22Rv1 (cell line): ENCODE data around the gene TRIML2.

Experiments
- H3K27ac ChIP-seq: fragments of 450-650 bp; 2 replicates; pipeline ENCODE4 v1.5.1; 2017
- ZFX ChIP-seq: fragments of 450-650 bp; IDR thresholded peaks from 2 replicates; pipeline ENCODE4 v1.6.1; 2017; ENCODE audit warnings: antibody characterized with exemption, borderline replicate concordance
- TF ChIP-seq, protein P1 (sequence below): fragments of 450-650 bp; IDR thresholded peaks from 2 replicates; pipeline ENCODE4 v1.5.1; 2017; ENCODE audit warnings: mild to moderate bottlenecking

The TRIML2 gene

DNA sequence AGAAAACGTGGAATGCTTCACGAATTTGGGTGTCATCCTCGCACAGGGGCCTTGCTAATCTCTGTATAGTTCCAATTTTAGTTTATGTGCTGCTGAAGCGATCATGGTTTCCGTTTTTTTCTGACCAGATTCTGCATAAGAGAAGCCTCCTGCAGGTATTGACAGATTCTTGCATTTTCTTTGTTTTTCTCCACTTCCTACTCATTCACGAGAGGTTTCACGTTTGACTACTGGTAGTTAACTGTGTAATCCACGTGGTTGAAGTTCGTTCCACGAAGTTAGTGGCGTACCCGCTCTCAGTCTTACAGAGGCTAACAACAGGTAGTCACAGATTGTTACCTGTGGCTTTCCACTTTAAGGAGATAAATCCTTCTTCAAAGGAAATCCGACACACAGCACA is 12.1 kb upstream of the TRIML2 start:
- no peak overlapping the region for H3K27ac ChIP-seq
- no peak for TF ChIP-seq ZFX
- TF ChIP-seq, protein P1, sequence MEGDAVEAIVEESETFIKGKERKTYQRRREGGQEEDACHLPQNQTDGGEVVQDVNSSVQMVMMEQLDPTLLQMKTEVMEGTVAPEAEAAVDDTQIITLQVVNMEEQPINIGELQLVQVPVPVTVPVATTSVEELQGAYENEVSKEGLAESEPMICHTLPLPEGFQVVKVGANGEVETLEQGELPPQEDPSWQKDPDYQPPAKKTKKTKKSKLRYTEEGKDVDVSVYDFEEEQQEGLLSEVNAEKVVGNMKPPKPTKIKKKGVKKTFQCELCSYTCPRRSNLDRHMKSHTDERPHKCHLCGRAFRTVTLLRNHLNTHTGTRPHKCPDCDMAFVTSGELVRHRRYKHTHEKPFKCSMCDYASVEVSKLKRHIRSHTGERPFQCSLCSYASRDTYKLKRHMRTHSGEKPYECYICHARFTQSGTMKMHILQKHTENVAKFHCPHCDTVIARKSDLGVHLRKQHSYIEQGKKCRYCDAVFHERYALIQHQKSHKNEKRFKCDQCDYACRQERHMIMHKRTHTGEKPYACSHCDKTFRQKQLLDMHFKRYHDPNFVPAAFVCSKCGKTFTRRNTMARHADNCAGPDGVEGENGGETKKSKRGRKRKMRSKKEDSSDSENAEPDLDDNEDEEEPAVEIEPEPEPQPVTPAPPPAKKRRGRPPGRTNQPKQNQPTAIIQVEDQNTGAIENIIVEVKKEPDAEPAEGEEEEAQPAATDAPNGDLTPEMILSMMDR = no peak

DNA sequence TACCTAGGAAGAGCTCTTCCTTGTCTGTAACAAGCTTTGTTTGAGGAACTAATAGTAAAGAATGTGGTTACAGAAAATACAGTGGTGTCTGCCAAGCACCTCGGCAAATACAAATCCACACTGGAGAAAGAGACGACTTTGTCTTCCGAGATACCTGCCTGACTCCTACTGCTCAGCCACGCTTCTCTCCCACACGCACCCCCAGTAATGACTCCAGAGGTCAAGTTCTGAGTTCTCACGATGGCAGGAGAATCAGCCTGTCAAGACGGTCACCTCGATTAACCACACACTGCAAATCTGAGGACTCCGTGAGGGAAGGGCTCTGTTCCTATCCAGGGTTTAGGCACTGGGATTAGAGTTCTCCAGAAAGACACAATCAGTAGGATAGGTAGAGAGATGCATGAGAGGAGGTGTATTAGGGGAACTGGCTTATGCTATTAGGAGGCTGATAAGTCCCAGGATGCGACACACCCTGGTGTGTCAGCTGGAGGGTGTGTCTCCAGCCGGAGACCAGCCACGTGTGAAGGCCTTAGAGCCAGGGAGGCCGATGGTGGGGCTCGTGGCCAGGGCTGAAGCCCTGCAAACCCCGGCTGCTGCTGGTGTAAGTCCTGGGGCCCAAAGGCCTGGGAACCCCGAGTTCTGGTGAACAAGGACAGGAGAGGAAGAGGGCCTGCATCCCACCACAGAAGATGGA is 8.4 kb upstream of the TRIML2 start:
- no peak overlapping the region for H3K27ac ChIP-seq
- TF ChIP-seq, protein P1 = no peak
- no peak for TF ChIP-seq ZFX

DNA sequence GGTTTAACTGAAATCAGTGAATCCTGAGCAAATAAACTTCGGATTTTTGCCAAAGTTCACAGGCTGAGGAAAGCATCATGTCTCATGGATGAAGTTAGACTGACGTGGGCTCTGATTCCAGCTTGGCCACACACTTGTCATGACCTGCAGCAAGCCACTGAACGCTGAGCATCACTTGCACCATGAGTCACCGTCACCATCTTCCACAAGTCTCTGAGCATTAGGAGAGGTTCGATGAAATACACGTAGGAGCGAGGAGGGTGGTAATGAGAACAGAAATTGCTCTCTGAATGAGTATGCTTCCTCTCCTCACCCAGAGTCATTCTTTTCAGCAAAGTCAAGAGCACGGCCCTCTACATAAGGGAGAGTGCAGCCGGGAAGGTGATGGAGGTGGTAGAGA is 3.8 kb upstream of the TRIML2 start:
- no peak overlapping the region for H3K27ac ChIP-seq
- TF ChIP-seq ZFX = no peak
- TF ChIP-seq, protein P1 = no peak

DNA sequence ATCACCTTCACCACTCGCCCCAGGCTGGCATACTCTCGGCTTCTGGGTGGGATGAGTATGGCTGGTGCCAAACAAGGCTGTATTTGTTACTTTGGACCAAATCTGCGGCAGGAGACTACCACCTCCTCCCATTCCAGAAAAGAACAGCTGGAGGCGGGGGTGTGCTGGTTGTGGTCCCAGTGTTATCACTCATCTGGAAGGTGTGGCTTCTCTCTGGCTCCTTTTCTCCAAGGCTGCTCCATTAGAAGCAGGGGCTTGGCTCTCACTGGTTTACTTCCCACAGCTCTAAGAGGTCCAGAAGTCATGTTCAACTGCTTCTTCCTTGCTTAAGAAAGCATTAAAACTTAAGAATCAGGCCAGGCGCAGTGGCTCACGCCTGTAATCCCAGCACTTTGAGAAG is 2.6 kb upstream of the TRIML2 start:
- H3K27ac ChIP-seq = no peak overlapping the region
- TF ChIP-seq ZFX = no peak
- TF ChIP-seq, protein P1 = no peak

DNA sequence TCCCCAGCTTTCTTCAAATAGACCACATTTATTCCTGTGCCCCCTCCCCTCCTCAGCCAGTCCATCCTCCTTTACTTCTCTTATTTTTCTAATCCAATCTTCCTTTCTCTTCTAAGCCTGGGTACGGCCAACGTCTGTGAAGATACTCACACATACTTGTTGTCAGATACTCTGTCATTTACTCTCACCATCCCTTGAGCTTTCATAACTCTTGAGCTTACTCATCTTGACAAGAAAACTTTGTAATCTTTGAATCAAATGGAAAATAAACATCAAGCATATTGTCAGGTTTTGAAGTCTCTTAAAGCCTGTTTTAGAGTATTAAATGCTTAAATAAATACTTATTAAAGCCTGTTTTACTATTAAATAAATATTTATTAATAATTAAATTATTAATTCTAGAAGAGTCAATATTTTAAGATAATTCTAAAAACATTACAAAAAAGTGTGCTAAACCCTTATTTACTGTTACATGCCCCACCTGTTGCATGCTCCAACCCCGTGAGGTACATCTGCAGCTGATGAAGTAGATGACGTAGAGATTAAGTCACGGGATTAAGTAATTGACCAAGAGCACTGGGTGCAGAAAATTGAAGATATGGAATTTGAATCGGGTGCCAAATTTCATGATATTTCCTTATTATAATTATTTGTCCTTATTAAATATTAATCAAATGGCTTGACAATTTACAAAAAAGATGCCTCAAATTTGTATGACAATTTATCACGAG is 1.5 kb upstream of the TRIML2 start:
- H3K27ac ChIP-seq = no peak overlapping the region

DNA sequence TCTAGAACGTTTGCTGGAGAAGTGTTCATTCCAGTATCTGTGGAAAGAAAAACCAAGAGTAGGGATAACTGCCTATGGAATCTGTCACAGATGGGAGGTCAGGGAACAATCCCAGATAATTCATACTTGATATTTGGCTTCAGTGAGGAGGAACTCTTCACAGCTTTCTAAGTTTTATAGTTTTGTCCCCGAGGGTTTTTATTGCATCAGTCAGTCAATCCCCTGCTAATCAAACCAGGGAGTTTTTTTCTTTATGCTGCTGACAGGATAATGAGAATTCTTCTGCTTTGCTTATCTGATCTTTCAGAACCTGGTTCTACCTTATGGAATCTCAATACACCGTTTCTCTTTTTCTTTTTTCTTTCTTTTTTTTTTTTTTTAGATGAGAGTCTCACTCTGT is 633 bp upstream of the TRIML2 start:
- no peak overlapping the region for H3K27ac ChIP-seq
- TF ChIP-seq, protein P1 = no peak
- no peak for TF ChIP-seq ZFX

More for the DNA sequence above, 1.5 kb upstream of the TRIML2 start:
- TF ChIP-seq, protein P1 = no peak
